Kidney epithelial cell (primary cell): Measurements from ENCODE around the gene POLD1. TPM values are rescaled to one million over a fixed set of nuclear protein-coding genes. Genes with fewer than 3 reads are reported as not detected.

Source experiments
- DNase-seq: peaks from one replicate; pipeline ENCODE4 v3.0.0-alpha.2; 2010; ENCODE audit warnings: low read depth
- H3K27me3 ChIP-seq: 2 replicates; pipeline ENCODE4 v1.6.0; 2011; ENCODE audit warnings: low read length; ENCODE audit not compliant: control insufficient read depth, insufficient read depth
- H3K36me3 ChIP-seq: 2 replicates; pipeline ENCODE4 v1.5.1; 2011; ENCODE audit warnings: low read length; ENCODE audit not compliant: control insufficient read depth, insufficient read depth
- H3K4me3 ChIP-seq: 2 replicates; pipeline ENCODE4 v1.5.1; 2011; ENCODE audit warnings: low read depth, mild to moderate bottlenecking, control low read depth, low read length
- total RNA-seq: library from RNA; depleted of rRNA; stranded (reverse); fragments of >200 nt; gene quantifications from 2 replicates; pipeline ENCODE4 v1.2.3, GENCODE V29; 2015
- TF ChIP-seq, protein P1 (sequence below): IDR thresholded peaks from 2 replicates; pipeline ENCODE4 v1.5.1; 2011; ENCODE audit warnings: mild to moderate bottlenecking, moderate library complexity, low read length, control low read depth, inconsistent platforms; ENCODE audit not compliant: insufficient read depth, poor library complexity, severe bottlenecking

Gene POLD1
- total RNA-seq, 1 donor from 2014 or later = 30.3 TPM

DNA sequence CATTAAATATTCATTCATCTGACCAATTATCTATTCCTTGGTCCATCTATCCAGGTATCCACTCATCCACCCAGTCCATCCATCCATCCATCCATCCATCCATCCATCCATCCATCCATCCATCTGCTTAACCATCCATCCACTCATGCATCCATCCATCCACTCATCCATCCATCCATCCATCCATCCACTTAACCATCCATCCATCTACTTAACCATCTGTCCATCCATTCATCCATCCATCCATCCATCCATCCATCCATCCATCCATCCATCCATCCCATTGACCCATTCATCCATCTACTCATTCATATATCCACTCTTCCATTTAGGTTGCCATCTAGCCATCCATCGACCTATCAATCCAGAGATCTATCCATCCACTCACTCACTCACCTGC lies 59.9 kb downstream of the POLD1 start:
- Histone ChIP-seq H3K4me3 (no peak overlapping the region), H3K27me3 (no peaks in the 10 kb centered on the region), H3K36me3 (no peaks in the 10 kb centered on the region)
- TF ChIP-seq, protein P1, sequence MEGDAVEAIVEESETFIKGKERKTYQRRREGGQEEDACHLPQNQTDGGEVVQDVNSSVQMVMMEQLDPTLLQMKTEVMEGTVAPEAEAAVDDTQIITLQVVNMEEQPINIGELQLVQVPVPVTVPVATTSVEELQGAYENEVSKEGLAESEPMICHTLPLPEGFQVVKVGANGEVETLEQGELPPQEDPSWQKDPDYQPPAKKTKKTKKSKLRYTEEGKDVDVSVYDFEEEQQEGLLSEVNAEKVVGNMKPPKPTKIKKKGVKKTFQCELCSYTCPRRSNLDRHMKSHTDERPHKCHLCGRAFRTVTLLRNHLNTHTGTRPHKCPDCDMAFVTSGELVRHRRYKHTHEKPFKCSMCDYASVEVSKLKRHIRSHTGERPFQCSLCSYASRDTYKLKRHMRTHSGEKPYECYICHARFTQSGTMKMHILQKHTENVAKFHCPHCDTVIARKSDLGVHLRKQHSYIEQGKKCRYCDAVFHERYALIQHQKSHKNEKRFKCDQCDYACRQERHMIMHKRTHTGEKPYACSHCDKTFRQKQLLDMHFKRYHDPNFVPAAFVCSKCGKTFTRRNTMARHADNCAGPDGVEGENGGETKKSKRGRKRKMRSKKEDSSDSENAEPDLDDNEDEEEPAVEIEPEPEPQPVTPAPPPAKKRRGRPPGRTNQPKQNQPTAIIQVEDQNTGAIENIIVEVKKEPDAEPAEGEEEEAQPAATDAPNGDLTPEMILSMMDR = no peak
- DNase-seq = no peak

DNA sequence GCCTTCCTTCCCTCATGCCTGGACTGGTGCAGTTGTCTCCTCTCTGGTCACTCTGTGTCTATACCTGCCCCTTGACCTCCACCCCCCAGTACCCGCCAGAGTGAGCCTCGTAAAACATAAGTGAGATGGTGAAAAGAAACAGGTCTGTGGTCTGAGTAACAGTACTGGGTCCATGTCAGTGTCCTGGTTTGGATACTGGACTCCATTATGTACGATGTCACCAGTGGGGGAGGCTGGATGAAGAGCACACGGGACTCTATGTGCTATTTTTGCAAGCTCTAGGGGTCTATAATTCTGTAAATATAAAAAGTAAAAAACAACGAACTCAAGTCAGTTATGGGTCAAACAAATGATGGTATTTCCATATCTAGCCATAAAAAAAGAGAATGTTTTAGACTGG lies 62.9 kb downstream of the POLD1 start:
- no peaks in the 10 kb centered on the region for H3K36me3 ChIP-seq
- peaks cover 7% of the 10 kb centered on the region for H3K27me3 ChIP-seq
- no peak for DNase-seq
- H3K4me3 ChIP-seq = no peak overlapping the region
- TF ChIP-seq, protein P1 = no peak

DNA sequence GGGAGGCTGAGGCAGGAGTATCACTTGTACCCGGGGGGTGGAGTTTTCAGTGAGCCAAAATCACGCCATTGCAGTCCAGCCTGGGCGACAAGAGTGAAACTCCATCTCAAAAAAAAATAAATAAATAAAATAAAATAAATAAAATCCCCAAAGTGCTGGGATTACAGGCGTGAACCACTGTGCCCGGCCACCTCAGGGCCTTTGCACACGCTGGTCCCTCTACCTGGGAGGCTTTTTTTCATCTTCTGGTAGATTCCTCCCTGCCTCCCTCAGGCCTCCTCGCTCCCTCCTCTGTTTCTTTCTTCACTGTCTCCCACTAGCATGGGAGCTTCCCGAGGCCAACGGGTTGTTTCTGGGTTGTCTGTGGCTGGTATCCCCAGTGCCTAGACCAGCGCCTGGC lies 63.6 kb downstream of the POLD1 start:
- Histone ChIP-seq H3K36me3 (no peaks in the 10 kb centered on the region), H3K27me3 (peaks cover 7% of the 10 kb centered on the region), H3K4me3 (no peak overlapping the region)
- DNase-seq = no peak
- TF ChIP-seq, protein P1 = no peak

DNA sequence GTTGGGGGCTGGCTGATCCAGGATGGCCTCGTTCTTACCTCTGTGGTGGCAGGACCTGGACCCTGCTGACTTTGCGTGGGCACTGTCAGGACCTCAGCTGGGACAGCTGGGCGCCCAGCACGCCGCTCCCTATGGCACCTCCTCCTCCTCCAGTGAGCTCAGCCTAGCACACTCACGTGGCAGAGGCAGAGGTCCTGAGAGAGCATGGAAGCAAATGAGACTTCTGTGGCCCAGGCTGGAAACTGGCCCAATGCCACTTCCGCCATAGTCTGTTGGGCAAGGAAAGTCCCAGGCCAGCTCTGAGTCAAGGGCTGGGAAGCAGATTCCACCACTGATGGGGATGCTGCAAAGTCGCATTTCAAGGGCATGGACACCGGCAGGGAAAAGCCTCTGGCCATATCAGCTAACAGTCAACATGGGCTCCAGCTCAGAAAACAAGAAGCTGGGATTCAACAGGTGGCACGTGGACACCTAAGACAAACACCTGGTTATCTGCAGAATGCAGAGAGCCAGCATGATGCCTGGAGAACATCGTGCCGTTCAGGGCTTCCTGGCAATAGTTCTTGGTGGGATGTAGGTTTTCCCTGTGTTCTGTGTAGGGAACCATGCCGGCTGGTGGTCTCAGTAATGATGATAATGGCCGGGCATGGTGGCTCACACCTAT lies 65.2 kb downstream of the POLD1 start:
- H3K27me3 ChIP-seq = peaks cover 7% of the 10 kb centered on the region
- TF ChIP-seq, protein P1 = no peak
- no peak overlapping the region for H3K4me3 ChIP-seq
- DNase-seq = no peak
- no peaks in the 10 kb centered on the region for H3K36me3 ChIP-seq

DNA sequence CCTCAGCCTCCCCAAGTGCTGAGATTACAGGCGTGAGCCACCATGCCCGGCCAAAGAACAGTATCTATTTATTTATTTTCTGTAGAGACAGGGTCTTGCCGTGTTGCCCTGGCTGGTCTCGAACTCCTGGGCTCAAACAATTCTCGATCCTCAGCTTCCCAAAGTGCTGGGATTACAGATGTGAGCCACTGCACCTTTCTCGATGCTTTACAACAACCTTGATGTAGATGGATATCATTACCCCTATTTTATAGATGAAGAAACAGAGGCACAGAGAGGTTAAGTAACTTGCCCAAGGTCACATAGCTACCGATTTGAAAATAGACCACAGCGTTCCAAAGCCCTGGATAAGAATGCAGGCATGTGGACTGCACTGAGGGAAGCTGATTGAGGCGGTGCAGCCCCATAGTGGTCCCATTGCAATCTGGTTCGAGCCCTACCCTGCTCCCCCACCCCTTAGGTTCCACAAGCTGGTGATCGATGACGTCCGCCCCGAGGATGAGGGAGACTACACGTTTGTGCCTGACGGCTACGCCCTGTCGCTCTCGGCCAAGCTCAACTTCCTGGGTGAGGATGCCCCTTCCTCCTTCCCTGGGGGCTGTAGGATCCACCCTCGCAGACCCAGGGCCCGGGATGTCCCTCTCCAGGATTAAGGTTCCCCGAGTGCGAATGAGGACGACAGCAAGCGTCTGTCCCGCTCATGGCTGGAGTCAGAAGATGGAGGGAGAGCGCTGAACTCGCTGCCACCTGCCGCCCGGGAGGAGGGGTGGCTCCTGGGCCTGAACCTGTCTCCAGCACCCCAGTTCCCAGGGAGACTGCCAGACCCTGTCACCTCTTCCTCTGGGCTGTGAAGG lies 66.4 kb downstream of the POLD1 start:
- Histone ChIP-seq H3K27me3 (peaks cover 7% of the 10 kb centered on the region), H3K4me3 (no peak overlapping the region), H3K36me3 (no peaks in the 10 kb centered on the region)
- no peak for DNase-seq
- TF ChIP-seq, protein P1 = no peak

DNA sequence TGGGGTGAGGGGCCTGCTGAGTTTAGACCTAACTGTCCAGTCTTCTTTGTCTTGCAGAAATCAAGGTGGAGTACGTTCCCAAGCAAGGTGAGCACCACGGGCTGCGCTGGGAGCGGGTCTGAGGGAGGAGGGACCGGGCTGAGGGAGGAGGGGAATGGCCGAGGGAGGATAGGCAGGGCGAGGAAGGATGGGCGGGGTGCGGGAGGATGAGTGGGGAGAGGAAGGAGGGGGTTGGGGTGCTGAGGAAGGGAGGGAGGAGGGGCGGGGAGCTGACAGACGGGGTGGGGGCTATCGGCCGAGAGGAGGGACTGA lies 67.0 kb downstream of the POLD1 start:
- Histone ChIP-seq H3K36me3 (no peaks in the 10 kb centered on the region), H3K4me3 (no peak overlapping the region), H3K27me3 (peaks cover 7% of the 10 kb centered on the region)
- DNase-seq = no peak
- TF ChIP-seq, protein P1 = no peak
